Measurements from ENCODE around the gene CPZ. TPM values are rescaled to one million over a fixed set of nuclear protein-coding genes. Genes with fewer than 3 reads are reported as not detected.

The CPZ gene
- total RNA-seq, 3 donors from 2014 or later: not detected

DNA sequence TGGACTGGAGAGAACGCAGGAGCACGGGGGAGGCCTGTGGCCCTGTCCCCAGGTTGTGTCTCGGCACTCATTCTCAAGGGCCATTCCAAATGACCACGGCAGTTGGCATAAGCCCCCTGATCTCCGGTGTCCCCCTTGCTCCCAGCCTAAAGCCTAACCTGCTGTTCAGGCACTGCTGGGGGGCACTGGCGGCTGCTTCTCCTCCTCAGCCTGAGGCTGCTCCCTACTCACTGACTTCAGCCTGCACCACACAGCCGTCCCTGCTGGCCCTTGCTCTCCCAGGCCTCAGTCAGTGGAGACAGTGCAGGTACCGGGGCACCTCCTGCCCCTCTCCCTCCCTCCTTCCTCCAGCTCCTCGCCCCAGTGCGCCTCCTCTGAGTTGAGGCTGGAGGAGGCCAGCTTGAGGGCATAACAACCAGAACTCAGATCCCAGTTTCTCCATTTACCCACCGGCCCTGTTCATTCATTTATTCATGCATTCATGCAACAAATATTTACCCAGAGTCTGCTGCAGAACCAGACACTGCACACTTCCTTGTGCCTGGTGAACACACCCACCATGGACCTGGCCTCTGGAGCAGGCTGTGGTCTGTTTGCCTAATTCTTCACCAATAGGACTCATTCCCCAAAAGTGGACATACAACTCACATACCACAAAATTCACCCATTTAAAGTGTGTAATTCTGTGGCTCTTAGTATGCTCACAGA, 65.0 kb downstream of the CPZ start:
- H3K4me1 Mint-ChIP-seq (ENCODE audit: low read depth): no peaks in the 10 kb centered on the region
- ATAC-seq: no peak
- H3K4me3 Mint-ChIP-seq: no peak overlapping the region
- no peaks in the 10 kb centered on the region for H3K36me3 Mint-ChIP-seq (ENCODE audit: insufficient read depth)
- peaks cover 5% of the 10 kb centered on the region for H3K27me3 Mint-ChIP-seq (ENCODE audit: low read depth)
- H3K9me3 Mint-ChIP-seq: peaks cover 3% of the 10 kb centered on the region
- DNase-seq: no peak

DNA sequence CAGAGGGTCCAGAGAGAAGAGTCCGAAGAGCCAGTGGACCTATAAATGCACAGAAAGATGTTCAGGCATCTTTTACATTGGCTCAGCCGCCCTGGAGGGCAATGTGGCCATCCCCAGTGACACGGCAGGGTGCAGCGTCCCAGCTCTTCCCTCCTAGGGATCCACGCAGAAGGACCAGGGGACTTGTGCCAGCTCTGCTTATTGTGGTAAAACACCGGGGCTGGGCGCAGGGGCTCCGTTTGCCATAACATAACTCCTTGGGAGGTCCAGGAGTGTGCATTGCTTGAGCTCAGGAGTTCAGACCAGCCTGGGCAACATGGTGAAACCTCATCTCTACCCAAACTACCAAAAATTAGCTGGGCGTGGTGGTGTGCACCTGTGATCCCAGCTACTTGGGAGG, 70.2 kb downstream of the CPZ start:
- H3K4me1 Mint-ChIP-seq (ENCODE audit: low read depth): no peaks in the 10 kb centered on the region
- H3K36me3 Mint-ChIP-seq (ENCODE audit: insufficient read depth): no peaks in the 10 kb centered on the region
- H3K9me3 Mint-ChIP-seq: no peaks in the 10 kb centered on the region
- no peak overlapping the region for H3K4me3 Mint-ChIP-seq
- no peak for ATAC-seq
- H3K27me3 Mint-ChIP-seq (ENCODE audit: low read depth): peaks cover 11% of the 10 kb centered on the region
- no peak for DNase-seq

DNA sequence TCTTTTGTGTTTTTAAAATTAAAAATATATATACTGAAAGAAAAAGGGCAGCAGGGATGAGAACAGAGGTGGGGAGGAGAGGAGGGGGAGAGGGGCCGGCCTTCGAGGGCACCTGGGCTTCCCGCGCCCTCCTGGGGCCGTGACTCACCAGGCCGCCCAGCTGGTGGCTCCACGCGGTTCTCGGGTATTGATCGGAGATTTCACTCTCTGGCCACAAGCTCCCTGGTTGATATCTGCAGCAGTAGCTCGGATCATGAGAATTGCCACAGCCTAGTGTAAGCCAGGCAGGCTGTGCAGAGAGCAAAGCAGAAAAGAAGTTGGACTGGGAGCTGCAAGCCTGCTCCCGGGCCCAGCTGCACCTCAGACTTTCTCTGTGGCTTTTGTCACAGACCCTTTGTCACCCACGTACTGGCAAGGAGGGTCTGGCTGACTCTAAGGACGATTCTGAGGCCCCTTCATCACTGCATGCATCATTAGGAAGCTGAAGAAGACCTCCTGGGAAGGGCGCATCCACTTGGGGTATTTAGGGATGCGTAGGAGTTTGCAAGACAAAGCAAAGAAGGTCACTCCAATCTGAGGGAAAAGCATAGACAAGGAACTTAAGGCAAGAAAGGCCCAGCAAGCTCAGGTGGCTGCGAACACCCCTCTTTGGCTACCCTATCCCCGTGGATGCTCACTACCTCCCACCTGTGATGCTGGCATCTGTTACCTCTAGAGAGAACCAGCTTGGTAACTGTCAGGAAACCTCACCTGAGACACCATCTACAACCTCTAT, 71.7 kb downstream of the CPZ start:
- no peak for ATAC-seq
- DNase-seq: no peak
- H3K27me3 Mint-ChIP-seq (ENCODE audit: low read depth): peaks cover 11% of the 10 kb centered on the region
- H3K4me1 Mint-ChIP-seq (ENCODE audit: low read depth): no peaks in the 10 kb centered on the region
- H3K36me3 Mint-ChIP-seq (ENCODE audit: insufficient read depth): no peaks in the 10 kb centered on the region
- peaks cover 5% of the 10 kb centered on the region for H3K9me3 Mint-ChIP-seq
- H3K4me3 Mint-ChIP-seq: no peak overlapping the region

DNA sequence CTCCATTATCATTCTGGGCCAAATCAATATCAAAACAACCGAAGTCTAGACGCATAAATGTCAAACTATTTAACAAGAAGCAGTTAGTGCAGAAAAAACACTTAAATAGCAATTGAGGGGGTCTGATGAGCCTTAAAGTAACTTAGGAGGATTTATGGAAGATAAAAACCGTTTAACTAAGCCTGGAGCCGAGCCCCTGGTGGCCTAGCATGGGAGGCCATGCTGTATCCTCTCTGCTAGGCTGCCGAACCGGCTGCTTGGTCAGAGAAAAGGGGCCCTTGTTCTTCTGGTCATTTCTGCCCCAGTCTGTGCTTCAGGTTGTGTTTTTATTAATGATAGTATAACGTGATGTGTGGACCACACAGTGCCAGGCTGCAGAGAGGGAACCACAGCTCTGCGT, 72.4 kb downstream of the CPZ start:
- DNase-seq: no peak
- Mint-ChIP-seq H3K4me3 (no peak overlapping the region), H3K27me3 (ENCODE audit: low read depth) (peaks cover 11% of the 10 kb centered on the region), H3K36me3 (ENCODE audit: insufficient read depth) (no peaks in the 10 kb centered on the region), H3K4me1 (ENCODE audit: low read depth) (no peaks in the 10 kb centered on the region), H3K9me3 (peaks cover 5% of the 10 kb centered on the region)
- no peak for ATAC-seq

DNA sequence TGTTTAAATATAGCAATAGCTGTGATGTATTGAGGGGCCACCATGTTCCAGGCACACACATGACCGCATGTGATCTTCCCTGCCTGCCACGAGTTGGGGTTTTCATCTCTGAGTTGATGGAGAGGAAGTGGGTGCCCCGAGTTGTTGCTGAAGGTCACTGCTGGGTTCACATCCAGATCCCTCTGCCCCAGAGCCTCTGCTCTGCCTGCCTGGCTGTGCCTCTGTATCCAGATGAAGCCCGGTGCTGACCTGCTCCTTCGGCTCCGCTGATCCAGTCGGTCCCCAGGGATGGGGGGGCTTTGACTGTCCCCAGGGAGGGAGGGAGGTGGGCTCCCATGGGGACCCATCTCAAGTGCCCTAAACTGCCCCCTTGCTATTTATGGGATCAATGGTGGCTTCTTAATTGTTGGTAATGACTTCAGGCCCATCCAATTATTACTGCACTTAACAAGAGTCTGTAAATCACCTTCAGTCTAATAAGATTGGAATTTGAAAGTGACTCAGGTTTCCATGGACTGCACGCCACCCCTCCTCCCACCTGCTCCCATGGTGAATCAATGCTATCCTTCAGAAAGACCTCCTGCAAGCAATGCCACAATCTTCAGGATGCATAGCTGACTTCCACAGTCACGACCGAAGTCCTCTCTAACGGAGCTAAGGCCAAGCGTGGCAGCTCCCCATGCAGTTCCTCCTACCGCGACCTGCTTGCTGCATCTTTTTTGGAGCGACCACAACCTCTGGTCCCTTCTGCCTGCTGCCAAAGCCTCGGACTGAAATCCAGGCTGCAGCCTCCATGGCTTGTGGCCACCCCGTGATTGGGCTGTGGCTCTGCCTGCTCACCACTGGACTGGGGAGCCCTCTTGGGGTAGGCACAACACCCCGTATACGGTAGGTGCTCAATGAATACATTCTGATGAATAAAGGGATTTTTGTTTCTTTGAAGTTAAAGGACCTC, 73.1 kb downstream of the CPZ start:
- Mint-ChIP-seq H3K4me1 (ENCODE audit: low read depth) (no peaks in the 10 kb centered on the region), H3K27me3 (ENCODE audit: low read depth) (peaks cover 7% of the 10 kb centered on the region), H3K9me3 (peaks cover 5% of the 10 kb centered on the region), H3K36me3 (ENCODE audit: insufficient read depth) (no peaks in the 10 kb centered on the region), H3K4me3 (no peak overlapping the region)
- ATAC-seq (no peak), DNase-seq (no peak)

DNA sequence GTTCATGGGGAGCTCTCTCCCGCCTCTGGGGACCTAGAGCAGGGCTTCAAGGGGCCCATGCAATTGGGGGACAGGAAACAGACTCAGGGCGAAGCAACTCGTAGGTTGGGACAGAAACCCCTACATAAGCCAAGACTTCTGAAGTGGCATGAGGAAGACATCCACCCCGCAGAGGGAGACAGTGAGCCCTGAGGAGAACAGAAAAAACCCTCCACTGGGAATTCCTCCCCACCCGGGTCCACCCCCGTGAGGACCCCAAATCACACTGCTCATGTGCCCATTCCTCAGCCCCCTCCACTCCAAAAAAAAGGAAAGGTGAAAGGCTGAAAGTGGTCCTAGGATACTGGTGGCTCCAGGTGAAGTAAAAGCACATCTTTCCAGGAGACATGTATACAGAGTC, 74.0 kb downstream of the CPZ start:
- Mint-ChIP-seq H3K4me1 (ENCODE audit: low read depth) (no peaks in the 10 kb centered on the region), H3K9me3 (peaks cover 5% of the 10 kb centered on the region), H3K36me3 (ENCODE audit: insufficient read depth) (no peaks in the 10 kb centered on the region), H3K4me3 (no peak overlapping the region), H3K27me3 (ENCODE audit: low read depth) (peaks cover 5% of the 10 kb centered on the region)
- DNase-seq (no peak), ATAC-seq (no peak)

Other genes starting within 250 kb of the CPZ start
- gene ACOX3, start 152.0 kb upstream of the CPZ start, total RNA-seq: 10 to 100 TPM; 20.1 to 35.8 (median 20.6) TPM
- 10 to 100 TPM; 35.7 to 41.5 (median 41.0) TPM for gene TRMT44, start 152.0 kb upstream of the CPZ start, total RNA-seq
- gene GPR78, start 12.4 kb upstream of the CPZ start, total RNA-seq: not detected